Measurements from ENCODE around the gene PON3. TPM values are rescaled to one million over a fixed set of nuclear protein-coding genes. Genes with fewer than 3 reads are reported as not detected.

The PON3 gene
- total RNA-seq, 4 donors from 2014 or later, result 0.31 to 2.3 (median 0.59) TPM; not detected in 1

- ATAC-seq, result no peak
- Histone ChIP-seq H3K27ac (no peak overlapping the region), H3K27me3 (no peaks in the 10 kb centered on the region), H3K4me3 (no peak overlapping the region), H3K36me3 (peaks cover 0 to 4% of the 10 kb centered on the region in 2 donors), H3K9me3 (no peaks in the 10 kb centered on the region), H3K4me1 (peaks cover 0 to 19% (median 0%) of the 10 kb centered on the region in 3 donors)
- 95 to 100% methylated on average over 2 of the region's 2 CpGs for WGBS, 2 donors (ENCODE audit: low coverage in 1 of 2)
- TF ChIP-seq POLR2AphosphoS5 (IDR thresholded peaks at IDR 0.05) (no peak), EP300 (IDR thresholded peaks at IDR 0.05) (no peak), POLR2A (IDR thresholded peaks at IDR 0.05) (no peak), CTCF (IDR thresholded peaks at IDR 0.05) (no peak)
These were observed 36.4 kb upstream of the PON3 start for GRCh38 chr7:95432606-95433005.

- H3K36me3 ChIP-seq, result peaks cover 0 to 4% of the 10 kb centered on the region in 2 donors
- no peak for ATAC-seq
- no peaks in the 10 kb centered on the region for H3K9me3 ChIP-seq
- peaks cover 0 to 19% (median 0%) of the 10 kb centered on the region in 3 donors for H3K4me1 ChIP-seq
- H3K27me3 ChIP-seq, result no peaks in the 10 kb centered on the region
- no peak for TF ChIP-seq POLR2A (IDR thresholded peaks at IDR 0.05)
- TF ChIP-seq CTCF (IDR thresholded peaks at IDR 0.05), result no peak
- WGBS, 2 donors (ENCODE audit: low coverage in 1 of 2), result 64 to 100% methylated on average over 2 of the region's 2 CpGs
- H3K4me3 ChIP-seq, result no peak overlapping the region
- H3K27ac ChIP-seq, result no peak overlapping the region
These were observed 34.7 kb upstream of the PON3 start for GRCh38 chr7:95430864-95431263.

DNA sequence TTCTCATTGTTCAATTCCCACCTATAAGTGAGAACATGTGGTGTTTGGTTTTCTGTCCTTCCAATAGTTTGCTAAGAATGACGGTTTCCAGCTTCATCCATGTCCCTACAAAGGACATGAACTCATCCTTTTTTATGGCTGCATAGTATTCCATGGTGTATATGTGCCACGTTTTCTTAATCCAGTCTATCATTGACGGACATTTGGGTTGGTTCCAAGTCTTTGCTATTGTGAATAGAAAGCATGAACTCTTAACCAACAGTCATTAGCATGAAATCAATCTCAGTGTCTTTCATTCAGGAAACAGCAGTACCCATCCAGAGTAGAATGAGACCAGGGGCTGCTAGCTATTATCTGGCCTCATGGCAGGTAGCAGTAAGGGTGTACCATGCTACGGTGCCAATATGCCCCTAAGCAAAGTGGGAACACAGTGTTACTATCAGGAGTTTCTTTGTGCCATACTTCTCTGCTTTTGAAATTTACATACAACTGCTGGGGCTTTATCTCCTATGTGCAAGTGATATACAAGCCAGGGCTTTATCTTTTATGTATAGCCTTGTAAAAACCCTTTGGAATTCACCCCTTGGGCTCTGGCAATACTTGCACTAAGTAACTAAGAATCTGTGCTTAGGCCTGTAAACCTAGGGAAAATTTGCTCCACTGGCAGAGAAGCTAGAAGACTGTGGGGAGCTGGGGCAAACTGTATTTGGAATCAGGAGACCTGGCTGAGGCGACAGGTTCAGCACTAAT lies 33.2 kb upstream of the PON3 start:
- no peak overlapping the region for H3K27ac ChIP-seq
- H3K9me3 ChIP-seq, result no peaks in the 10 kb centered on the region
- no peak for ATAC-seq
- H3K4me1 ChIP-seq, result peaks cover 0 to 13% (median 0%) of the 10 kb centered on the region in 3 donors
- WGBS, 2 donors (ENCODE audit: low coverage in 1 of 2), result 73 to 94% methylated on average over 2 to 5 of the region's 5 CpGs
- TF ChIP-seq POLR2AphosphoS5 (IDR thresholded peaks at IDR 0.05), result no peak
- TF ChIP-seq POLR2A (IDR thresholded peaks at IDR 0.05), result no peak
- no peak for TF ChIP-seq CTCF (IDR thresholded peaks at IDR 0.05)
- TF ChIP-seq EP300 (IDR thresholded peaks at IDR 0.05), result no peak
- no peaks in the 10 kb centered on the region for H3K27me3 ChIP-seq
- peaks cover 0 to 4% of the 10 kb centered on the region in 2 donors for H3K36me3 ChIP-seq
- no peak overlapping the region for H3K4me3 ChIP-seq

GRCh38 chr7:95427914-95428516 lies 31.8 kb upstream of the PON3 start:
- H3K27ac ChIP-seq, result no peak overlapping the region
- no peaks in the 10 kb centered on the region for H3K9me3 ChIP-seq
- no peaks in the 10 kb centered on the region for H3K4me1 ChIP-seq
- H3K27me3 ChIP-seq, result no peaks in the 10 kb centered on the region
- no peak for ATAC-seq
- WGBS, 2 donors (ENCODE audit: low coverage in 1 of 2), result 76 to 85% methylated on average over 3 of the region's 3 CpGs
- no peak overlapping the region for H3K4me3 ChIP-seq
- H3K36me3 ChIP-seq, result peaks cover 0 to 15% of the 10 kb centered on the region in 2 donors
- TF ChIP-seq EP300 (IDR thresholded peaks at IDR 0.05), result no peak
- TF ChIP-seq POLR2AphosphoS5 (IDR thresholded peaks at IDR 0.05), result no peak
- TF ChIP-seq POLR2A (IDR thresholded peaks at IDR 0.05), result no peak
- no peak for TF ChIP-seq CTCF (IDR thresholded peaks at IDR 0.05)

DNA sequence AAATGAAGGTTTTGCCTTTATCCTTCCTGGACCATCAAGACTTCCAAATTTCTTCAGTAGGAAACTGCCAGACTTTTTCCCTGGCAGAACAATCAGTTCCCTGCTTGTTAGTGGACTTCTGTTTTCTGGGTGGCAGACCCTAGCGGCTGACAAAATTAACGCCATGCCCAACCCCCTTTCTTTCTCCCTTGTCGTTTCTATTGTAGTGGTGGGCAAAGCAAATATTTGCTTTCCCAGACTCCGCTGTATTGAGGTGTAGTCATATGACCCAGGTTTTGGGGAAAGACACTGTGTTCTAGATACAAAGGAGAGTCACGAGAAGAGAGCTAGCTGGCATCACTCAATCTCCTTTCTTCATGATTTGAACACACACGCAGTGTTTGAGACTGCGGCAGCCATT lies 31.0 kb upstream of the PON3 start:
- 89 to 92% methylated on average over 4 to 6 of the region's 7 CpGs for WGBS, 2 donors (ENCODE audit: low coverage in 1 of 2)
- Histone ChIP-seq H3K4me1 (no peaks in the 10 kb centered on the region), H3K36me3 (peaks cover 0 to 15% of the 10 kb centered on the region in 2 donors), H3K27me3 (no peaks in the 10 kb centered on the region), H3K9me3 (no peaks in the 10 kb centered on the region), H3K4me3 (no peak overlapping the region), H3K27ac (no peak overlapping the region)
- TF ChIP-seq CTCF (IDR thresholded peaks at IDR 0.05), result no peak
- no peak for TF ChIP-seq POLR2A (IDR thresholded peaks at IDR 0.05)
- no peak for TF ChIP-seq EP300 (IDR thresholded peaks at IDR 0.05)
- TF ChIP-seq POLR2AphosphoS5 (IDR thresholded peaks at IDR 0.05), result no peak
- ATAC-seq, result no peak

Data from gastroesophageal sphincter (tissue), 4 donors.